Measurements from ENCODE around the gene SFXN5.
"Not testable (repeated sequence)": the region's sequence is repeated elsewhere in the genome, so short reads cannot be mapped to it uniquely, and the experiment has no call there.

Gene SFXN5

DNA sequence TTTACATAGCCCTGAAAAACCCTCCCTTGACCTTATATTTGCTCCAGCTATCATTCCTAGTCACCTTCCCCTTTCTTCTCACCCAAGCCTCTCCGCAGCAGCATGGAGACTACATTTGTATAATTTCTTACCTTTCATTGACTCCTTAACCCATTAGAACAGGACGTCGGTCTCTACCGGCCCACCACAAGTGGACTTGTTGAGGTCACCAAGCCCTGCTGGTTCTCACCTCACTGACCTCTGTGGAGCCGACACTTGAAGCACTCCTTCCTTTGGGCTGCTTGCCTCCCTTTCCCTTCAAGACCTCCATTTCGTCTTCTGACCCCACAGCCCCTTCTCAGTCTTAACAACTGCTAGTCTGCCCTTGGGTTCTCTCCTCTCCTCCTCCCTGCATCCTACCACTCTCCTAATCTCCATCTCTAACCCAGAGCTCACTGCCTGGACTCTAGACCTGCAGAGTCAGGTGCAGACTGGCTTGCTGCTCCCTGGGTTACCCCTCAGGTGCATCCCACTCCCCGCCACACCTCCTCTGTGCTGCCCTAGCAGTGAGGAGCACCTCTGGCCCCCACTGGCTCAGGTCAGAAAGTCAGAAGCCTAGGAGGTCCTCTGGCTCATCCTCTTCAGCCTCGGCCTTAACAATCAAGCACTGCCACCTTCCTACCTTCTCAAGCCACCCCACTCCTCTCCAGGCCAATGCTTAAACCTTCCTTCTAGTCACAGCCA, 5.3 kb upstream of the SFXN5 start:
- no peak for DNase-seq

DNA sequence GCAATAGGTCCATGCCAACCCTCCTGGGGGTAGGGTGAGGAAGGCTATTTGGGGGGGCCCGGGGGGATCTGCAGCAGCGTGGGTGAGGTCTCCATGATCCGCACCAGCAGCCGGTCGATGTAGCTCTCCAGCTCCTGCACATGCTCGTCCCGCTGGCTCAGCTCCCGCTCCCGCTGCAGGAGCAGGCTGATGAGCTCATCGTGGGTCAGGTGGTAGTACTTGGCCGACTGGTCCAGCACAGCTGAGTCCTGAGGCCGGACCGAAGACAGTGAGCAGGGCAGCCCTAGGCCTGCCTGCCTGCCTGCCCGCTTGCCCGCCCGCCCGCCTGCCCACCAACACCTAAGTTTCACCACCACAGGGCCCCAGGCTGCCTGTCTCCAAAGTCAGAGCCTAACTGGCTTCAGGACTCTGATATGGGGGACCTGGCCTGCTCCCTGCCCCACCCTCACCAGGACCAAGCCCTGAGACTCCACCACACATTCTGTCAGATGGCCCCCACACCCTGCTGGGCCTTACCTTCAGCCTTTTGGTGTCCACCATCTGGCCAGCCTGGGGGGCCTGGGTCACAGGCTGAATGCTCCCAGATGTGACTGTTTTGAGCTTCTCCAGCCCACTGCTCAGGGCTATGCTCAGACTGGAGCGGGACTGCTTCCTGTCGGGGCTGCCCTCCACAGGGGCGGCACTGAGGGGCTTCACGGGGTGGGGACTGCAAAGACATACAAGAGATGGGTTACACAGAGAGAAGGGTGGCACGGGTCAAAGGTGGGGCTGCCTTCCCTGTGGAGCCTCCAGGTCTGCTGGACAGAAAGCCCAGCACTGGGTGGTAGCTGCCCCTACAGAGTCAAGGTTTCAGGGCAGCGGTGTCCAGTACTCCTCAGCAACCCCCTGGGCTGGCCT, 4.2 kb upstream of the SFXN5 start:
- no peak for DNase-seq

DNA sequence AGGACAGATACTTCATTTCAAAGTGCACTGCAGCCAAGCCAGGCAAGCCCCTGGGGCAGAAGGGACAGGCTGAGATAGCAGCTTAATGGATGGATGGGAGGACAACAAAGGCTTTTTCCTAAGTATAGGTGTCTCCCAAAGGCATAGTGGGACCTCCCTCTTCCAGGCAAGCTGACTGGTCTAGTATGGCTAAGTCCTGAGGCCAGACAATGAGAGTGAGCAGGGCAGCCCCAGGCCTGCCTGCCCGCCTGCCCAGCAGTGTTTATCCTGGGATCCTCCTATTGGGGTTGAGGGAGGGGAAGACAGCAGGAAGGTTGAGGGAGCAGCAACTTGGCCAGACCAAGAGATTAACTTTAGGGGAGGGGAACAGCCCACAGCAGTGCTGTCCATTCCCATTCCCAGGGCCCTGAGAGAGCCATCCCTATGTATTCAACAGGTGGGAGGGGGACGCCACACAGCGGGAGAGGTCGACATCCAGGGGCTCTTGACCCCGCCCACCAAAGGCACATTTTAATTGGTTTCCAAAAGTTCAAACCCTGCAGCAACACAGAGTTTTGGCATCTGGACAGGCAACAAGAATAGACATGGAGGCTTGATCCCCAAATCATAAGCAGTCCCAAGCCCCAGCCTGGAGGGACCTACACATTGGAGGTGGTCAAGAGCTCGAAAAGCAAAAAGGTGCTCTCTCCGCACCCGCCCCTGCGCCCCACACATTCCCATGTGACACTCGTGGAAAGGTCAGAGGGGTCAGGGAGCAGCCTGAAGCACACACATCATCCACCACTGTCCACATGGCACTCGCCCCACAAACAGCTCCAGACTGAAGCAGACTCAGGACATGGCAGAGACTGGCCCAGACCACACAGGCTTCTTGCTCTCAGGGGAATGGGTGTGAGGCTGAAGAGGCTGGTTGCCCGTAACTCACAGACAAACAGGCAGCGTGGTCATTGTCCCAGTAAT, 2.9 kb upstream of the SFXN5 start:
- no peak for DNase-seq

DNA sequence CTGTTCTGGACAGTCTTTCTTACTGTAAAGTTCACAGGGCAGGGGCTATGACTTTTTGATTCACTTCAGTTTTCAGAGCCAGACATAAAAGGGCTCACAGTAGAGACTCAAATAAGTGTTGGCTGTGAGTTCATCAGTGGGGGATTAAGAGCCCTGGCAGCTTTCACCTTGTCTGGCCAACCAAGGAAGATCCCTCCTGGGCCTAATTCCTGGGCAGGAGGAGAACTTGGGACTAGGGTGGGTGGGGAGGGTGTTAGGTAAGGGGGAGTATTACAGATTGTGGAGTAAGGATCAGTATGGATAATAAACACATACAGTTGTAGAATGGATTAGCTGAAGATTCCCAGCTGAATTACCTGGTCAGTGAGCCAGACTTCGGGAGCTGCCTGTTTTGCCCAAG, 904 bp upstream of the SFXN5 start:
- no peak for DNase-seq

DNA sequence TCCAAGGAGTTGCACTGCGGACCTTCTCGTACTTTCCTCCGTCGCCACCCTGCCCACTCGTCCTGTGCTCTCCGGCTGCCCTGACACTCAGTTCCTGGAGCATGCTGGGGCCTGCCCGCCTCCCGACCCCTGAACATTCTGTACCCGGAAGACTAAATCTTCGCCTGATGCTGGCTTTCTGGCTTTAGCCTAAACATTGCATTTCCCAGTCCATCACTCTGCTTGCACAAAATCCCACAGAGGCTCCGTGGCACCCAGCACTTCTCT, 550 bp upstream of the SFXN5 start:
- DNase-seq: no peak

DNA sequence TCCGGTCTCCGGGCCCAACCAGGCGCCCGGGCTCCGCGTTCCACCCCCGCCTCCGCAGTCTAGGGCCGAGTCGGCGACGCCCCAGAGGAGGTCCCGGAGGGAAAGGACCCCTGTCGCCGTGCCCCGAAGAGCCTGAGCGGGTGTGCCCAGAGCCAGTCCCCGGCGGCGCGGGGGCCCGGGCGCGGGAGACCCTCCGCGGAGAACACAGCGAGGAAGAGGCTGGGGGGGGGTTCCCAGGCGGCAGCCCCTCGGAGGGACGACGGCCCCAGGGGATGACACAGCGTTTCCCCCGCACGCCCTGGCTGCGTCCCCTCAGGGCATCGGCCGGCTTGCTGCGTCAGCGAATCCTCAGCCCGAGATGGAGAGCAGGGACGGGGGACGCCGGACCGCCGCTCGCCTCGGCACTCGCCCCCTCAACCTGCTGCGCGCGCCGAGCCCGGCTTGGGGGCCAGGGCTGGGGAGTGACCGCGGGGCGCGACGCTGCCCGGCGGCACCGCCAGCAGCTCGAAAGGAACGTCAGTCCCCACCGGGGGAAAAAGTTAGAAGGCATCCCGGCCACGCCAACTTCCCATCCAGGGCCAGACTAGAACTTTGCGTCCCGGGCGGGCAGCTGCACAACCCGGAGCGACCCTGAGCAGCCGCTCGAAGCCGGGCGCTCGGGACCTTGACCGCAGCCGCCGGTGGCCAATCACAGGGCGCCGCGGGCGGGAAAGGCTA, 711 bp downstream of the SFXN5 start:
- no peak for DNase-seq

DNA sequence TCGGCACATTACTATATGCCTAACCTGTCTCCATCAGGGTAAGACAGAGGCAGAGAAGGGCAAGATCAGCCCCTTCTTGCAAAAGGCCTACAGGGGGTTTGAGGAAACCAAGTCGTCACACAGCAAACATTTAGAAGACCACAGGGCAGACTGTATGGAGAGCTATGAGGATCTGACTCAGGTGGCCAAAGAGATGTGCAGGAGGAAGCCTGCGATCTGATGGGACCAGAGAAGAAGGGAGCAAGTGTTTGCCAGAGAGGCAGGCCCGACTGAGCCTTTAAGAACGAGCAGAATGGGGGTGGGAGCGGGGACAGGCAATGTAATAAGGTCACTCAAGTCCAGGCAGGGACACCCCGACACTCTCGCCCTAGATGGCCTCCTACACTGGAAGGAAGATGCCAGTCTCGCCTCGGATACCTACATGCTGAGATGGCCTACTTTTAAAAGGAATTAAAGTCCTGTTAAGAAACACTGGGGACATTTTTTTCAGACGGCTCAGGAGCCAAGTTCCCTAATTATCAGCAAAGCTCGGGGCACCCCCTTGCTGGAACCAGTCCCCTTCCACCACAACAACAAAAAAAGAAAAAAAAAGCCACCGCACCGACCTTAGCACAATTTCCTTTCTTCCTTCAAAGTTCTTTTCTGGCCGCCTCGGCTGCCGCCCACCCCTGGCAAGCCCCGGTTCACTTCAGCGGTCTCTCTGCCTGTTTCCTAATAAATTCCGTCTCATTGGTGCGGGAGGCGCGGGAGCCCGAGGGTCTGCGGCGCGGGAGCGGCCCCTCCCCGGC, 1.5 kb downstream of the SFXN5 start:
- DNase-seq: no peak

DNA sequence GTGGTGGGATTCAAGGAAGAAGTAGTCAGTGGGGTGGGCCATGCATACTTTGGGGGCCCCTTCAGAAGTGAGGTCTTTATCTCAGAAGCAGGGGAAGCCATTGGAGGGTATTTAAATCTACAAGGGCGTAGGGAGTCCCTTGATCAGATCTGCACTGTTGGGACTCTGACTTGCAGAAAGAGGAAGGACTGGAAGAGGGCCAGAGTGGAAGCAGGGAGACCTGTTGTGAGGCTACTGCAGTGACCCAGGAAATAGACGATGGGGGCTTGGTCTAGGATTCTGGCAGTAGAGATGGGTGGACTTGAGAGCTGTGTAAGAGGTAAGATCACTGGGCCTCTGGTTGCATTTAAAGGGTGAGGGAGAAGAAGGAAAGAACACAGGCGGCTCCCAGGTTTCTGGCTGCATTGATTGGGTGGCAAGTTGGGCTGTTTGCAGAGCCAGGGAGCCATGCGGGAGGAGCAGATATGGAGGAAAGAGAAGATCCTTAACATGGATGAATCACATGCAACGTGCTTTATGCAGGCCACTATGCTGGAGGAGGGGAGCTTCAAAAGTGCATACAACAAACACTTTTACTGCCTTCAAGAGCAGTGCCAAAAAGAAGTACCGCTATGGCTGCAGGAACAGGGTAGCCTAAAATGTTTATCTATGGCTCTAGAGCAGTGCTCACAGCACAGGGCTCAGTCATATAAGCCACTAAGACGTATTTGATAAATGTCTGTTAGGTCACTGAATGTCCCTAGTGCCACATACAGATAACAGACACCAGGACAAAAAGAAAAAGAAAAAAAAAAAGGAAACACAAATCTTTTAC, 2.3 kb downstream of the SFXN5 start:
- DNase-seq: no peak

DNA sequence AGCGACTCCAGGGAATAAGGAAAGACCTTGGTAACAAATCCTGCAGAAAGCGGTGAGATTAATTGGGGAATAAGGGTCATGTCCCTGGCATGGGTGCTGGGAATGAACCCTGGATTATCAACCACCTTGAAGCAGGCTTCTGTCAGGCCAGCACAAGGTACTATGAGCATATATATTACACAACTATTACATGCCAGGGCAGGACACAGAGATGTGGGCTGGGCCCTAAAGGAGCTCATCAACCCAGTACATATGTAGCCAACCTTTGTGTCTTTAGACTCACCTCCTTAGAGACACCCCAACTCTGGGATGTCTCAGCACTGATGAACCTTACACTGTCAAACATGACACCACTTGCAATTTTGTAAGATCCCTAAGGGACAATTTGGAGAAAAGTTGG, 3.4 kb downstream of the SFXN5 start:
- no peak for DNase-seq

DNA sequence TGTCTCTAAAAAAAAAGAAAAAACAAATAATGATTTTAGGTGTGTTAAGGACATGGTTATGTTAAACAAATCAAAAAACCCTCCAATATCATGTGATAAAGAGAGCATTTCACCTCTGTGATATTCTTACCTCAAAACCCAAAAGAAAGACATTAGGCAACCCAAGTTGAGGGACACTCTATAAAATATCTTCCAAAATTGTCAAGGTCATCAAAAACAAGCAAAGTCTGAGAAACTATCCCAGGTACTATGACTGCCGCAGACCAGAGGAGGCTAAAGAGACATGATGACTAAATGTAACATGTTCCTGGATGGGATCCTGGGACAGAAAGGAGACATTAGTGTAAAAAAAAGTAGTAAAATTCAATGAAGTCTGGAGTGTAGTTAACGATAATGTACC, 4.5 kb downstream of the SFXN5 start:
- DNase-seq: no peak

DNA sequence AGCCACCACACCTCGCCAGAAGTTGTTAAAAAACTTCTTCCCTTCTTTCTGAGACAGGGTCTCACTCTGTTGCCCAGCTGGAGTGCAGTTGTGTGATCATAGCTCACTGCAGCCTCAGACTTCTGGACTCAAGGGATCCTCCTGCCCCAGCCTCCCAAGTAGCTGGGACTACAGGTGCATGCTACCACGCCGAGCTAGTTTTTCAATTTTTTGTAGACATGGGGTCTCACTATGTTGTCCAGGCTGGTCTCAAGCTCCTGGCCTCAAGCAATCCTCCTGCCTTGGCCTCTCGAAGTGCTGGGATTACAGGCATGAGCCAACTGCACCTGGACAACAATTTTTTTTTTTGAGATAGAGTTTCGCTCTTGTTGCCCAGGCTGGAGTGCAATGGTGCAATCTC, 6.4 kb downstream of the SFXN5 start:
- not testable (repeated sequence) for DNase-seq

DNA sequence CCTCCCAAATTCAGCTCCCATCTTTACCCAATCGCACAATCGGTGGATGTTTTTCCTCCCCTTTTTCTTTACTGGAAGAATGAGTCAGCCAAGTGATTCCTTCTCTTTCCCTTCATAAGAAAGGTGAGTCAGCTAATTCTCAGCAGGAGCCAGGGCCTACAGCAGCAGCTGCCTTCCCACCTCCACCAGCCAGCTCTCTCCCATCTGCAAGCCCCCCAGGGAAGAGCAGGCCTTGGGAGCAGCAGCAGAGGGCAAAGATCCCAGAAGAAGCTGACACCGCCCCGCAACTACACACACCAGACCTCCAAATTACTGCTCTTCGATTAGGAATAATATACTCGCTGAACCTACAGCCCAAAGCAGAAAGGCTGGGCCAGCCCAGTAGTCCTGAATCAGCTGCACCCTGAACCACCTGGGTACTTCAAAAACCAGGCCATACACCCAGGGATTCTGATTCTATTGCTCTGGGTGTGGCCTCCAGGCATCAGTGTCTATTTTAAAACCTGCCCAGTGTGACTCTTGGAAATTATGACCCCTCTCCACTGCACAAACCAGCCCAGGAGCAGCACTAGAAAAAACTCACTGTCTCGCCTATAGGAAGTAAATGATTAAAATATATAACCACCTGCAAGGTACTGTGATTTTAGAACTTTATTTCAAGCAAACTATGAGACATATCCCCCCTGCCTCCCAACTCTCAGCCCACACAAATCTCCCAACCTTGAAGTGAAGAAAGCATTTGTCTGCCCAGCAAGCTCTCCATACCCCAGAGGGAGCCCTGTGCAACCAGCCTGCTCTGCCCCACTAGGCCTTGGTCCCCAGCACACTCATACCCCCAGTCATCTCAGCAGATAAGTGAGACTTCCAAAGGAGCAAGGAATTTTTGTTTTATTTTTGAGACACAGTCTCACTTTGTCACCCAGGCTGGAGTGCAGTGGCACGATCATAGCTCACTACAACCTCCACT, 7.3 kb downstream of the SFXN5 start:
- DNase-seq: no peak

DNA sequence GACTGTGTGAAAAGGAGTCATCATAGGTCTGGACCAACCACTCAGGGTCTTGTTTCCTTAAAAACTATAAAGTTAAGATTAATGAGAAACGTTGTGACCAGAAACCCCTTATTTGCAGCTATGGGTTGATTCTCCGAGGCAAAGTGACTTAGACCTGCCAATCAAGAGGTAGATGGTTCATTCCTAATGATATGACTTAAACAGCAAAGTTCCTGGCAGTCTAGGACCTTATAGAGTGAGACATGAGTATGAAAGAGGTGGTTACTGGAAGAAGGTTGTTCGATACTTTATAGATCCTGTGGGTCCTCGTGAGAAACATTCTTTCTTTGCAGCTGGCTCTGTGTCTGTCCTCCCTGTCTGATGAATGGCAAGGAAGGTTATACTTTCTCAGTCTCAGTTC, 8.0 kb downstream of the SFXN5 start:
- no peak for DNase-seq

DNA sequence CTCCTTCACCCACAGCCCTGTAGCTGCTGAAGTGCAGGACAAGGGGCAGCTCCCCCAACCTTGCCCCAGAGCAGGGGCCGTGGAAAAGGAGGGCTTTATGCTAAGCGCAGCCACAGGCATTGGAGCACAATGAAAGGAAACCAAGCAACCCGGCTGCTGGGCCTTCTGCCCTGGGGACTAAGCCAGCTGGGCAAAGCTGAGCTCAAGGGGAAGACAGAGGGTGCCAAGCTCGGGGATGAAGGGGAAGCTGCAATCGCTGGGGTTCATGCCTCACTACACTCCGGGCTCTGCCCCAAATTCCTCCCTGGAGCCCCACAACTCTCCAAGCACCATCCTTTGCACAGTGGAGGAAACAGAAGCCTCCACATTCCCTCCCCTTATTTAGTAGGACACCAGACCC, 12.4 kb downstream of the SFXN5 start:
- no peak for DNase-seq

DNA sequence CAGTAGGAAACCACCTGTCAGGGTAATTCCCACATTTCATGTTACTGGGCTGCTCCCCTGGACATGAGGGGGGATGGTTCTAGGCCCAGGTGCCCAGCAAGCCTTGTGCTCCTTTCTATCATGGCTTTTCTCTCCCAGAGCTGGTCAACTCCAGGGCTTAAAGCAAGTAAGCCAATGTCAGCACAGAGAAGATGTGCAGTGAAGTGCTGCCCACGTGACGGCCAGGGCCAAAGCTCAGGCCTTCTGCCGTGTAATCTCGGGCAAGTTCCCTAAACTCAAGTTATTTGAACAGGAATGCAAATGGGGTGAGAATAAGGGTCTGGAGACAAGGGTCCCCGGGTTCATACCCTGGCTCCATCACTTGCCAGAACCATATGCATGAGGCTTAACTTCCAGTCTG, 16.5 kb downstream of the SFXN5 start:
- DNase-seq: no peak

DNA sequence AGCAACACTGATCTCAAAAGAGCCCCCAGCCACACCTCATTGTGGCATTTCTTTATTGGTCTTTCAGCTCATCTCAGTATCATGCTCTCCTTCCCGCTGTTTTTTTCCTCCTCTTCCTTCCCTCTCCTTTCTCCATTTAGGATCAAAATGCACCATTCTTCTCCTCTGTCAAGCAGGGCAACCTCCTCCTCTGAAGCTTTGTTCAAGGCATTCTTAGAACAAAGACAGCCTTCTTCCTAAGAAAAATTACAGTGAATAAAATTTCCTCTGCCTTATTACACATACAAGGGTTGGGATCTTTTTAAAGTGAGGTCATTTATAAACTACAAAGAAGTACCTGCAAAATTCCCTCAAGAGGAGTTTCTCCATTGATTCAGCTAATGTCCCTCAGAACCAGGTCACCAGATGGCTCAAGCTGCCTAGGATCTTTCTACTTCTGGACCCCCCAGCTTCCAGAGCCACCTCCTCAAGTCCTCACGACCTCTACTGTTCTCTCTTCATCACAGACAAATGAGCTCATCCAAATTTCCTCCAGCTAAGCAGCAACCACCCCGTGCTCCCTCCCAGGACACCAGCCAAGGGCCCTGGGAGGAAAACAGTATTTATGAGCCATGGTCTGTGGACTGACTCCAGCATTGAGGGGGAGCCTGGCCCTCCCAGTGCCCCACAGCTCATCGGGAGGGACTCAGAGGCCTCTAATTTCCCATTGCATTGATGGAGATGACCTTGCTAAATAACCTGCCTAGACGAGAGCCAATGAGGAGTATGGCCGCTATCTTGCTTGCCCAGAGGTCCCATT, 18.0 kb downstream of the SFXN5 start:
- no peak for DNase-seq

DNA sequence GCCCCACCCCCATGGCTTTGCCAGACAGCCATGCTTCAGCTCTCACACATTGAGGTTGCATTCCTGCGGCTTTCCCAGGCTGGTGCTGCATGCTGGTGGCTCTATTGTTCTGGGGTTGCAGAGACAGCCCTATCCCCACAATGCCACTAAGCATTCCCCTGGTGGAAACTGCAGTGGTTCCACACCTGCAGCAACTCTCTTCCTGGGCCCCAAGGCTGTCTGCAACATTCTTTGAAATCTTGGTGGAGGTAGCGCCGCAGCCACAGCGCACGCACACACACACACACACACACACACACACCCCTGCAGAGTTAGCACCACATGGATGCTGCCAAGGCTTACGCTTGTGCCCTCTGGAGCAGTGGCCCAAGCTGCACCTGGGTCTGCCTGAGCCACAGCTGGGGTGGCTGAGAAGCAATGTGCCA, 21.4 kb downstream of the SFXN5 start:
- no peak for DNase-seq

DNA sequence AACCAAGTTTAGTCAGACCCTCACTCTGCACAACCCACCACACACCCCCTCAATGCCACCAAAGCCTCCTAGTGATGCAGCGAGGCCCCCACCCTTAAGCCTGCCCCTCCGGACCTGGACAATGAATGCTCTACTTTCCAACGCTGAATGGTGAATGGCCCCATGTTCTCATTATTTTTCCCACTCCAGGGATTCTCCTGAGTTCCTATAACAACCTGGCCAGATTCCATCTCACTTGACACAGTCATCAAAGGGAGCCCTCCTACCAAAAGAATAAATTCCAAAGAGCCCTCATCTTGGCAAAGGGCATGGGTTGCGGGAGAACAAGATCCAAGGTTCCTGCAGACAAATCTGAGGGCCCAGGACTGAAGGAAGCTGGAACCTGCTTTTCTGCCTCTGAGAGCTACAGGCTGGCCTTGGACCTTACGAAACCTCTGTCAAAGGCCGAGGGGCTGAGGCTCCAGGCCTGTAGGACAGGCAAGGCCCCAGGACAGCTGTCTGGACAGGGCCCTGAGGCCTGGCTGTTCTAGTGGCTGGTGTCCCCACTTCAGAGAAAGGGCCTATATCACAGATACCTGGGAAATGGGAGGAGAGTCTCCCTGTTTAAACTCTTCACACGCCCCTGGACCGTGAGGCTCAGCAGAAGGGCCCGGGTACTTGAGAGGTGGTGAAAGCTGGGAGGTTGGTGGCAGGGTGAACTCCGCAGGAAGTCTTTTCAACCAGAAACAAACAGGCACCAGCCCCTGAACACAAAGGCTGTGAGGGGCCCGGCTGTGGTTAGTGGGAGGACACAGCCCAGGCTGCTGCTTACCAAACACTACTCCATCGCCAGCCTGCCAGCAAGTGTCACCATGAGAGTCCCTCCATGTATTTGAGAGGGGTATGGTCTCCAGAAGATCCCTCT, 27.3 kb downstream of the SFXN5 start:
- DNase-seq: no peak
